GM21529 (cell line): ENCODE results near the gene C9orf85.
"Not testable (repeated sequence)": the region's sequence is repeated elsewhere in the genome, so short reads cannot be mapped to it uniquely, and the experiment has no call there.

ENCODE experiments used
- ATAC-seq: cut with Tn5 transposase; IDR thresholded peaks from one replicate; pipeline ENCODE4 v1.9.1; 2021; ENCODE audit not compliant: unreplicated experiment

Gene C9orf85

DNA sequence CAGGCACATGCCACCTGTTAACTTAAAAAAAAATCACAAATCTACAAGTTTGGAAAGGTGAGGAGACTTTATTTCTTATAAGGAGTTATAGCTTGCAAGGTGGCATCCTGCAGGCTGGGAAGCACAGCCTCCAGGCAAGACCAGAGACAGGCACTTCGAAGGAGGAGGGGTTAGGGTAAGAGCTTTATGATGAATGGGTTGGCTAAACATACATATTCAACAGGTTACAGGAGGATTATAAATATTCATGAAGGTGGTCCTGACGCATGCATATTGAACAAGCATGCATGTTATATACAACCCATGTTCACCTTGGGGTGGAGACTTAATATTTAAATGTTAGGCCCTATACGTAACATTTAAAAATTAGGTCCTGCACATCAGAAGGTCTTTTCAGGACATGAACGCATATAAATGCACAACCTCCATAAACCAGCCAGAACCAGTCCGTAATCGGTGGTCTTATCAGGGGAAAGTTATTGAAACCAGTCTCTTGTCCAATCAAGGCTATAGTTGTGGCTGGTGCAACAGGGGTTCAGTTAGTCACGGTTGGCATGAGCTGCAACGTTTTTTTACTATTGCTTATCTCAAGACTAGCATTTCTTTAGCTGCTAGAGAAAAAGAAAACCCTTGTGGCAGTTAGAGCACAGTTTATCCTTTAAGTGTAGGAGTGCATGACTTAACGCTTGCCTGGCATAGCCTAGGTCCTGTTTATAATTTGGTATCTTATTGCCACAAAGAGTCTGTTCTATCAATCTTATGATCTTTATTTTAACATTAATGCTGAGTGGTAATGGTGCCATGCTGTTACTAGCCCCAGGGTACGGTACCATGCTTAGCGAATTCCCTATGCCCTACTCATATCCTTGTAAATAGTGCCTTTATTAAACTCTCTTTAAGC, 76.3 kb downstream of the C9orf85 start:
- no peak for ATAC-seq

DNA sequence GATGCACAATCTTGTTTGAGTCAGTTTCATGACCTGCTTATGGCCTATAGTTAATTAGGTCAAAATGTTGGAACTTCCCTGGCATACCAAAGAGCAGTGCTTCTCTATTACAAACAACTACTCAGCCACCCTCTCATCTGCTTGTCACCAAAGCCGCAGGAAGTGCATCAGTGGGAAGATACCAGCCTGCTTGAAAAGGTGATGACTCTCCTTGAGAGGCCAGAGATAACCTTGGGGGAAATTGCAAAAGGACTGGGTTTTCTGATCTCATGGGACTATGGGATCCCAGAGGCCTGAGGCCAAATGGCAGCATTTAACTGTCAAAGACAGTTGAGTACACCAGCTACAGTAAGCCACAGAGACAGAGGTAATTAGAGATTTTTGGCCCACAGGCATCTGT, 79.0 kb downstream of the C9orf85 start:
- no peak for ATAC-seq

DNA sequence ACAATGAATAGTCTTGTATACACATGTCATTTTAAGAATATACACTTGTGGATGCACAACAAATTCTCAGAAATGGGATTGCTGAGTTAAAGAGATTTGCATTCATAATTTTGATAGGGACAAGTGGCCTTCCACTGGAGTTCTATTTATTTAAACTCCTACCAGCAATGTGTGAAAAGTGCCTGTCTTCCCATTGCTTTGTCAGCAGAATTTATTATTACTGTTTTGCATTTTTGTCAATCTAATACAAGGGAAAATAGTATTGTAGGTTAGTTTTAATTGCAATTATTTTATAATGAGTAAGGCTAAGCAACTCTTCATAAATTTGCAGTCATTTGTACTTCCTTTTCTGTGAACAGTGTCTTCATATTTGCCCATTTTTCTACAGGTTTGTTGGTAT, 94.0 kb downstream of the C9orf85 start:
- no peak for ATAC-seq

- ATAC-seq, result no peak
Observed at GRCh38 chr9:72006501-72006900, 95.1 kb downstream of the C9orf85 start.

DNA sequence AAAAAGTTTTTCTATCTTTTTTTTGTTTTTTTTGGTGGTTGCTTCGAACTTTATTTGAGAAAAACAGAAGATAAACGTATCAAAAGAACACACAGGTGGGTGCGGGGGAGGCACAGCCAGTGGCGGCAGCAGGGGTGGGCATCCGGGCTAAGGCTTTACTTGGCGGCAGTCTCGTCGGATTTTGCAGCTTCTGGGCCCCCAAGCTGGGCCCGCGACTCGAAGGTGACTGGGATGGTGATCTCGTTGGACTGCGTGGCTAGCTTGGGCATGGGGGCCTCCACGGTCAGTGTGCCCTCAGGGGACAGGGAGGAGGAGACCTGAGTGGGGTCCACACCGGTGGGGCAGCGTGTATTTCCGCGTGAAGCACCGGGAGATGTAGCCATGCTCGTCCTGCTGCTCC, 96.3 kb downstream of the C9orf85 start:
- ATAC-seq, result not testable (repeated sequence)

GRCh38 chr9:72012646-72013045, 101.2 kb downstream of the C9orf85 start:
- ATAC-seq, result no peak

DNA sequence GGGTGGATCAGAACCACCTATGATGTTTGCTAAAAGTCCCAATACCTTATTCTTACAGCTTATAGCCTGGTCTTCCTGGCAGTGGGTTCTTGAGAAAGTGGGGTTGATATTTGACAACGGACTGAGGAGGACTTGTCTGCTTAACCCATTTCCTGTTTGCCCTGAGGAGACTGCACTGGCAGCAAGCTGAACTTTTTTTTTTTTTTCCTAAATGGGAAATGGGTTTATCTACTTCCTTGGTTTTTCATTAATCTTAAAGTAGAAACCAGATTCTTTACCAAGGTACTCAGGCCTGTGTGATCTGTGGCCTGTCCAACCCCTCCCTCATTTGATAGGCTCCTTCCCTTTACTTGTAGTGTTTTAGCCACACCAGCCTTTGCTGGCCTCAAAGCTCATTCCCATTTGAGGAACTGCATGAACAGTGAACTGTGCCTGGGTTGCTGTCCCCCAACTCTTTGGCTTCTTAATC, 101.9 kb downstream of the C9orf85 start:
- ATAC-seq, result no peak

- no peak for ATAC-seq
Observed at GRCh38 chr9:72022841-72023240, 111.4 kb downstream of the C9orf85 start.
